Coronary artery (tissue), 2 donors: ENCODE results near the gene CFDP1.

Experiments used
- DNase-seq: peaks from one replicate; pipeline ENCODE4 v3.0.0-alpha.2; 2017; ENCODE audit warnings: low spot score
- H3K27ac ChIP-seq, 2 donors: fragments of 200-600 bp; sonication (generic); one replicate each; pipeline ENCODE4 v1.5.1; 2016 to 2019
- H3K4me3 ChIP-seq: fragments of 200-600 bp; sonication (generic); 2 replicates; pipeline ENCODE4 v1.5.1; 2016; ENCODE audit warnings: mild to moderate bottlenecking, moderate library complexity
- CTCF ChIP-seq: fragments of 200-600 bp; sonication (generic); IDR thresholded peaks from one replicate; pipeline ENCODE4 v1.5.1; 2019; ENCODE audit warnings: antibody characterized with exemption

CFDP1 gene

GRCh38 chr16:75401691-75402090, 31.6 kb downstream of the CFDP1 start:
- no peak for DNase-seq
- H3K4me3 ChIP-seq: no peak overlapping the region
- peak overlapping the region; percentile 79 to 88 for H3K27ac ChIP-seq
- TF ChIP-seq CTCF: no peak

GRCh38 chr16:75398333-75398732, 35.0 kb downstream of the CFDP1 start:
- no peak for DNase-seq
- Histone ChIP-seq H3K27ac (peak overlapping the region in 1 of 2 donors; percentile 35), H3K4me3 (no peak overlapping the region)
- no peak for TF ChIP-seq CTCF

- no peak for DNase-seq
- peak overlapping the region in 1 of 2 donors; percentile 37 for H3K27ac ChIP-seq
Observed at GRCh38 chr16:75394941-75395340, 38.4 kb downstream of the CFDP1 start.

GRCh38 chr16:75392906-75393305, 40.4 kb downstream of the CFDP1 start:
- H3K27ac ChIP-seq: peak overlapping the region in 1 of 2 donors; percentile 54

More at GRCh38 chr16:75394941-75395340, 38.4 kb downstream of the CFDP1 start:
- no peak overlapping the region for H3K4me3 ChIP-seq
- no peak for TF ChIP-seq CTCF

GRCh38 chr16:75390926-75391653, 42.2 kb downstream of the CFDP1 start:
- H3K4me3 ChIP-seq: no peak overlapping the region
- H3K27ac ChIP-seq: peak overlapping the region; percentile 61 to 83
- TF ChIP-seq CTCF: no peak
- DNase-seq: no peak

More at GRCh38 chr16:75392906-75393305, 40.4 kb downstream of the CFDP1 start:
- DNase-seq: no peak
- H3K4me3 ChIP-seq: no peak overlapping the region
- TF ChIP-seq CTCF: no peak

GRCh38 chr16:75389096-75389690, 44.1 kb downstream of the CFDP1 start:
- DNase-seq: no peak
- Histone ChIP-seq H3K27ac (peak overlapping the region; percentile 61 to 83), H3K4me3 (no peak overlapping the region)
- TF ChIP-seq CTCF: no peak

- TF ChIP-seq CTCF: no peak
- Histone ChIP-seq H3K4me3 (no peak overlapping the region), H3K27ac (peak overlapping the region; percentile 61 to 83)
- no peak for DNase-seq
Observed at GRCh38 chr16:75387951-75388350, 45.4 kb downstream of the CFDP1 start.
